Nephron progenitor cell (in vitro differentiated cells): ENCODE data around the gene SLC11A1.

Experiments
- DNase-seq: peaks from one replicate; pipeline ENCODE4 v3.0.0; 2021
- H3K27ac Mint-ChIP-seq: 2 replicates; pipeline ENCODE4 v1.8.0; 2021; ENCODE audit warnings: mild to moderate bottlenecking, moderate library complexity, mixed read lengths
- H3K27me3 Mint-ChIP-seq: 2 replicates; pipeline ENCODE4 v1.8.0; 2021; ENCODE audit warnings: mild to moderate bottlenecking, low read depth, mixed read lengths; ENCODE audit not compliant: poor library complexity
- H3K36me3 Mint-ChIP-seq: 2 replicates; pipeline ENCODE4 v1.8.0; 2021; ENCODE audit warnings: low read depth, mixed read lengths
- H3K4me1 Mint-ChIP-seq: 2 replicates; pipeline ENCODE4 v1.8.0; 2021; ENCODE audit warnings: mixed read lengths
- H3K4me3 Mint-ChIP-seq: 2 replicates; pipeline ENCODE4 v1.8.0; 2021; ENCODE audit warnings: mild to moderate bottlenecking, moderate library complexity, mixed read lengths
- H3K9me3 Mint-ChIP-seq: 2 replicates; pipeline ENCODE4 v1.8.0; 2021; ENCODE audit warnings: mild to moderate bottlenecking, moderate library complexity, mixed read lengths
- TF ChIP-seq, protein P1 (sequence below): fragments of 200-600 bp; sonication (generic); IDR thresholded peaks from 2 replicates; pipeline ENCODE4 v1.5.0; 2021; ENCODE audit warnings: antibody characterized with exemption

The SLC11A1 gene

DNA sequence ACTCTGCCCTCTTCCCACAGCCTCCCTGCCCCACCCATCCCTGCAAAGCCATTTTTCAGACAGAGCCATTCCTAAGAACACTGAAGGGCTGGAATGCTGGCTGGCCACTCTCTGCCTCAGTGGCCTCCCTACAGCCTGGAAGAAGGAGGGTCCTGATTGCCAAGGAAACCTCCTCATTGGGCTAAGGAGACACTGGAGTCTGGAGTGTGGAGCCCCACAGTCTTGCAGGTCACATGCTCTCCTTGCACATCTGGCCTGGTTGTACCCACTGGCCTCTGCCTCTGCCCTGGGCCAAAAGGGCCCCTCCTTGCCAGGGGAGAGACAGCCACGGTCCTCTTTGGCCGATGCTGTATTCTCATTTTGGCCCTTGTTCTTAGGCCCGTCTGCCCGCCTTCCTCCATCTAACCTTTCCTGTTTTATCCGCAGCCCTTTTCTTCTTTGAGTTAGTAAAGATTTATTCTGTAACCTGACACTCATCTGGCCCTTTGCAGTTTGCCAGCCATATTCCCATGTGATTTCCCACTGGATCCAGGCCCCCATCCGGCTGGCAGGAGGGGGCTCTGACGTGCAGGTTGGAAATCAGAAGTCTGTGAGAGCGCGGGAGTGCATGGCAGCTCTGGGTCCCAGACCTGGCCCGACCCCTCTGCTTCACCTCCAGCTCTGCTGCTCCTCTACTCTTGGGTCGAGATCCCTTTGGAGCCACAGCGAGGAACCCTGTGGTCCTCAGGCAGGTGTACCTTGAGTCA is 36.4 kb upstream of the SLC11A1 start:
- peaks cover 17% of the 10 kb centered on the region for H3K4me1 Mint-ChIP-seq
- H3K36me3 Mint-ChIP-seq, result peaks cover 21% of the 10 kb centered on the region
- H3K27me3 Mint-ChIP-seq, result no peaks in the 10 kb centered on the region
- H3K27ac Mint-ChIP-seq, result peak overlapping the region; percentile 93
- H3K4me3 Mint-ChIP-seq, result peak overlapping the region; percentile 20
- TF ChIP-seq, protein P1, sequence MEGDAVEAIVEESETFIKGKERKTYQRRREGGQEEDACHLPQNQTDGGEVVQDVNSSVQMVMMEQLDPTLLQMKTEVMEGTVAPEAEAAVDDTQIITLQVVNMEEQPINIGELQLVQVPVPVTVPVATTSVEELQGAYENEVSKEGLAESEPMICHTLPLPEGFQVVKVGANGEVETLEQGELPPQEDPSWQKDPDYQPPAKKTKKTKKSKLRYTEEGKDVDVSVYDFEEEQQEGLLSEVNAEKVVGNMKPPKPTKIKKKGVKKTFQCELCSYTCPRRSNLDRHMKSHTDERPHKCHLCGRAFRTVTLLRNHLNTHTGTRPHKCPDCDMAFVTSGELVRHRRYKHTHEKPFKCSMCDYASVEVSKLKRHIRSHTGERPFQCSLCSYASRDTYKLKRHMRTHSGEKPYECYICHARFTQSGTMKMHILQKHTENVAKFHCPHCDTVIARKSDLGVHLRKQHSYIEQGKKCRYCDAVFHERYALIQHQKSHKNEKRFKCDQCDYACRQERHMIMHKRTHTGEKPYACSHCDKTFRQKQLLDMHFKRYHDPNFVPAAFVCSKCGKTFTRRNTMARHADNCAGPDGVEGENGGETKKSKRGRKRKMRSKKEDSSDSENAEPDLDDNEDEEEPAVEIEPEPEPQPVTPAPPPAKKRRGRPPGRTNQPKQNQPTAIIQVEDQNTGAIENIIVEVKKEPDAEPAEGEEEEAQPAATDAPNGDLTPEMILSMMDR, result no peak
- H3K9me3 Mint-ChIP-seq, result peaks cover 22% of the 10 kb centered on the region
- DNase-seq, result peak; percentile 34

DNA sequence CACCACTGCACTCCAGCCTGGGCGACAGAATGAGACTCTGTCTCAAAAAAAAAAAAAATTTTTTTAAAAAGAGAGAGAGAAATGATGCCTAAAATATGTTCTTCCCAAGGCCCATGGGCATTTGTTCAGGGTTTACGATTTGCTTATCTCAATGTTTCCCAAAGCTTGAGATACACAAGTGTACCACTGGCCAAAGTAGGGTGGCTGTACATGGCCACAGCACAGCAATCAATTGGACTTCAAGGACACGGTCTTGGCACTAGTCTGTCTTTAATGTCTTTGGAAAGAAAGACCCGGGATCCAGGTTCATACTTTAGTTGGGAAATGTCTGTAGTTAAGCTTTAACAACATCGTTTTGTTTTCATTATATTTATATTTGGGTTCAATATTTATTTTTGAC is 34.9 kb upstream of the SLC11A1 start:
- no peaks in the 10 kb centered on the region for H3K27me3 Mint-ChIP-seq

GRCh38 chr2:218354045-218354444 is 28.0 kb upstream of the SLC11A1 start:
- DNase-seq, result no peak
- H3K9me3 Mint-ChIP-seq, result peaks cover 43% of the 10 kb centered on the region
- H3K4me1 Mint-ChIP-seq, result peaks cover 37% of the 10 kb centered on the region
- H3K27ac Mint-ChIP-seq, result no peak overlapping the region
- TF ChIP-seq, protein P1, result no peak
- no peaks in the 10 kb centered on the region for H3K27me3 Mint-ChIP-seq
- no peak overlapping the region for H3K4me3 Mint-ChIP-seq
- peaks cover 6% of the 10 kb centered on the region for H3K36me3 Mint-ChIP-seq

More for the DNA sequence above, 34.9 kb upstream of the SLC11A1 start:
- Mint-ChIP-seq H3K9me3 (peaks cover 36% of the 10 kb centered on the region), H3K4me1 (peaks cover 17% of the 10 kb centered on the region), H3K27ac (no peak overlapping the region), H3K4me3 (no peak overlapping the region), H3K36me3 (peaks cover 21% of the 10 kb centered on the region)
- no peak for DNase-seq
- TF ChIP-seq, protein P1, result no peak

DNA sequence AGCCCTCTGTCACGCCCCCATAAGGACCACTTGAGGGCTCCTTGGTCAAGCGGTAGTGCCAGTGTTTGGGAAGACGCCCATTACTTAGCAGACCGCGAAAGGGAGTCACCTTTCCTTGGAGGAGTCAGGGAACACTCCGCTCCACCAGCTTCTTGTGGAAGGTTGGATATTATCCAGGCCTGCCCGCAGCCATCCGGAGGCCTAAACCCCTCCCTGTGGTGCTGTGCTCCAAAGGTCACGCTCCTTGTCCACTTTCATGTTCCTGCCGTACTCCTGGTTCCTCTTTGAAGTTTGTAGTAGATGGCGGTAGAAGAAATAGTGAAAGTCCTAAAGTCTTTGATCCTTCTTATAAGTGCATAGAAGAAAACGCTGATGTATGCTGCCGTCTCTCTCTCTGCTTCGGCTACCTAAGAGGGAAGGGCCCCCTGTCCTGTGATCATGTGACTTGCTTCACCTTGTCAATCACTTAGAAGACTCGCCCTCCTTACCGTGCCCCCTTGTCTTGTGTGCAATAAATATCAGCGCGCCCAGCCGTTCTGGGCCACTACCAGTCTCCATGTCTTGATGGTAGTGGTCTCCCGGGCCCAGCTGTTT is 27.1 kb upstream of the SLC11A1 start:
- no peak for DNase-seq
- no peak overlapping the region for H3K4me3 Mint-ChIP-seq
- no peaks in the 10 kb centered on the region for H3K36me3 Mint-ChIP-seq
- H3K4me1 Mint-ChIP-seq, result peaks cover 37% of the 10 kb centered on the region
- H3K27me3 Mint-ChIP-seq, result no peaks in the 10 kb centered on the region
- TF ChIP-seq, protein P1, result no peak
- peaks cover 34% of the 10 kb centered on the region for H3K9me3 Mint-ChIP-seq
- peak overlapping the region; percentile 58 for H3K27ac Mint-ChIP-seq

GRCh38 chr2:218357236-218358177 is 24.6 kb upstream of the SLC11A1 start:
- H3K4me1 Mint-ChIP-seq, result peaks cover 53% of the 10 kb centered on the region
- peaks cover 4% of the 10 kb centered on the region for H3K36me3 Mint-ChIP-seq
- peak overlapping the region; percentile 66 for H3K4me3 Mint-ChIP-seq
- H3K27me3 Mint-ChIP-seq, result no peaks in the 10 kb centered on the region
- H3K27ac Mint-ChIP-seq, result peak overlapping the region; percentile 98
- no peak for DNase-seq
- peaks cover 15% of the 10 kb centered on the region for H3K9me3 Mint-ChIP-seq
- TF ChIP-seq, protein P1, result no peak
